ENCODE measurements around the gene CLIP2.
"Not testable (repeated sequence)": the region's sequence is repeated elsewhere in the genome, so short reads cannot be mapped to it uniquely, and the experiment has no call there.

The CLIP2 gene

DNA sequence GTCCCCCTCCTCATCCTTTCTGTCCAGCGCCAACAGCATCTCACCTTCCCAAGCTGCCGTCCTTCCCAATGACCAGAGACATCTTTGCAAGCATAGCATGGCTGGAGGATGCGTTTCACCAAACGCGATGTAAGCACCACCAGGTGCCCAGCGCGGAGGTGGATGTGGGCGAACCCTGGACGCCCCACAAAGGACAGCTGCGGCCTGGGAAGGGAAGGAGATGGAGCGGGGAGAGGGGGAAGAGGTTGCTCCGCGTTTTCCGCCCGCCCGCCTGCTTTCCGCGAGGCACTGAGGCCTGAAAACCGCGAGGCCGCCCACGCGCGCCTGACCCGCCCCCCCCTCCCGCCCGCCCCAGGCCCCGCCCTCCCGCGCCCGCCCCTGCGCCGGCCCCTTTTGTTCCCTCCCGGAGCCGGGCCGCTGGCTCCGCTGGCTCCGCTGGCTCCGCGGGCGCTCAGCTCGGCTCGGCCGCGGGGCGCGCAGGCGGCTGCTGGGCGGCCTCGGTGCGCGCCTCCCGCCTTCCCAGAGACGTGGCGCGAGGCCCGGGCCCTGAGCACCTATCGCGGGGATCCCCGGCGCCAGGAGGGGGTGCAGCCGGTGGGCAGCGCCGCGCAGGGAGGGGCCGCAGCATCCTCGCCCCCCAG is at the start of gene CLIP2:
CLIP2 (plus strand) TSS at position 390 of the 641 bp plus-strand sequence. CDS start 28,140 bp downstream, outside the sequence.
- FAIRE-seq = no peak

- no peak for FAIRE-seq
These were observed 48.7 kb upstream of the CLIP2 start for GRCh38 chr7:74240482-74240881.

GRCh38 chr7:74242122-74242443 is 47.1 kb upstream of the CLIP2 start:
- FAIRE-seq = no peak

DNA sequence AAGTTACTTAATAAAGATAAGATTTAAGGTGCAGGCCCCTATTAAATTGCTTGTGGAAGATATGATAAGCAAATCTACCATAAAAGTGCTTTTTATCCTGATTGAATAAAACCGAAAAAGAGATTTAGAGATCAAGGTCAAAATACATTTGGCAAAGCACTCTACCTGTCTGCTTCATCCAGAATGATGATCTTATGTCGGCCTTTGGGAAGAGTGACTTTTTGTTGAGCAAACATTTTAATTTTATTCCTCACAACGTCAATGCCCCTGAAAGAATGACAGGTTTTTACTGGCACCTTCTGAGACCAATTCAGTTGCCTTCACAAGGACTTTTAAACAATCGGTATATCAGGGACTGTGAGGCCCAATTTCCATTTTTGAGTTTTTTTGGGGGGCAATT is 42.7 kb upstream of the CLIP2 start:
- FAIRE-seq = no peak

- no peak for FAIRE-seq
These were observed 41.1 kb upstream of the CLIP2 start for GRCh38 chr7:74248156-74248555.

- not testable (repeated sequence) for FAIRE-seq
These were observed 40.1 kb upstream of the CLIP2 start for GRCh38 chr7:74249058-74249457.

DNA sequence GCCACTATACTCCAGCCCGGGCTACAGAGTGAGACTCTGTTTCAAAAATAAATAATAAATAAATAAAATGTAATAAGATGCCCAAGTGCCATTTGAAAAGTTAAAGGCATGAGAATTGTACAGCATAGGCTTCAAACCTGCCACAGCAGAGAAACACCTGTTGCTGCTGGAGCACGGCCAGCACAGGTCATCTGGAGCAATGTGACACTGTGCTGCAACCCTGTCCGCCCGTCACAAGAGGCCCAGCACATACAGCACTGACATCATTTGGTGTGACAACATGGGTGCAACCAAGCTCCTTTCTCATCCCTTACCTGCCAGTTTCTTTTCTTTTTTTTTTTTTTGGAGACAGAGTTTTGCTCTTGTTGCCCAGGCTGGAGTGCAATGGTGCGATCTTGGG is 36.3 kb upstream of the CLIP2 start:
- no peak for FAIRE-seq

DNA sequence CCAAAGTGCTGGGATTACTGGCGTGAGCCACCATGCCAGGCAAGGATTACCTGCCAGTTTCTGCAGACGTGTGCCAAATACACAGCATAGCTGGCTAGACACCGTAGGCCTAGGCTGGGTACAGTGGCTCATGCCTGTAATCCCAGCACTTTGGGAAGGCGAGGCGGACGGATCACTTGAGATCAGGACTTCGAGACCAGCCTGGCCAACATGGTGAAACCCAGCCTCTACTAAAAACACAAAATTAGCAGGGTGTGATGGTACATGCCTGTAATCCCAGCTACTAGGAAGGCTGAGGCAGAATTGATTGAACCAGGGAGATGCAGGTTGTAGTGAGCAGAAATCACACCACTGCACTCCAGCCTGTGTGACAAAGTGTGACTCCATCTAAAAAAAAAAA is 35.9 kb upstream of the CLIP2 start:
- no peak for FAIRE-seq

DNA sequence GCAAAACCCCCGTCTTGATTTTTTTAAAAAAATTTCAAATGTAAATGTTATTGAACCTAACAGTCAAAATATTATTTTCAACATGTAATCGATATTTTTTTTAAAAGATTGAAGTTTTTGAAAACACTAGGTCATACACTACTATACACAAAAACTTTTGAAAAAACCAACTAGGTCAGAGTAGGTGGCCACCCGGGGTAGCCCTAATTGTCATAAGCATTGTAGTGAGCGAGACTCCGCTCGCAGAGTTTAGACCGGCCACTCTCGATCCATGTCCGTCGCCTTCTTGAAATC is 35.4 kb upstream of the CLIP2 start:
- no peak for FAIRE-seq

DNA sequence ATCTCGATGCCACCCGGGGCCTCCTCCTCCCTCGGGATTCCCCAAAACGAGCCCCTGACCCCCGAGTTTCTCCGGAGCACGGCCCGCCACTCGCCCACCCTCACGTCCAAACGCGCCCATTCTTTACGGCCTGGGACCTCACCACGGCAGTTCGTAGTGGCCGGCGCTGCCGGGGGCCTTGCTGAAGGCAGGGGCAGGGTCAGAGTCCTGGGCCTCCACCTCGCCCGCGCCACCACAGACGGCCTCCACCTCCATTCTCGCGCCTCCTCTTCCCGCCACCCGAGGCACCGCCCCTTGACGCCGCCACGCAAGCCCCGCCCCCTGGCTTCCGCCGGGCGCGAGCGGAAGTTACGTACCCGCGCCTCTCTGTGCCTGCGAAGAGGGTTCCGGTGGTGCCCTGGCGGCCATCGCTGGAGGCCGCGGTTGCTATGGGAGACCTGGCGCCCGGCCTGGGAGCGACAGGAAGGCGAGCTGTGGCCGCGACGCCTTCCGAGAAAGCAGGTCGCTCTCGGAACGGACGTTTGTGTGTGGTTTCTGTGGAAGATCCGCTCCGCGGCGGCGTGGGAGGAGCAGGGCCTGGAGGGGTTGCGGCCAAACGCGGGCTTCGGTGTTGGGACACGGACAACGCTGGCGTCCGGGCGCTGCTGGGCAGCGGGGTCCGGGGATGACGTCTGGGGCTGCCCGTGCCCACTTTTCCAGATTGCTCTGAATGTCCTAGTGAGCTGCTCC is 34.9 kb upstream of the CLIP2 start, which contains the start of gene RFC2:
RFC2 (minus strand) TSS at position 271 of the 729 bp plus-strand sequence; CDS start at position 255, 16 bp downstream.
- no peak for FAIRE-seq

DNA sequence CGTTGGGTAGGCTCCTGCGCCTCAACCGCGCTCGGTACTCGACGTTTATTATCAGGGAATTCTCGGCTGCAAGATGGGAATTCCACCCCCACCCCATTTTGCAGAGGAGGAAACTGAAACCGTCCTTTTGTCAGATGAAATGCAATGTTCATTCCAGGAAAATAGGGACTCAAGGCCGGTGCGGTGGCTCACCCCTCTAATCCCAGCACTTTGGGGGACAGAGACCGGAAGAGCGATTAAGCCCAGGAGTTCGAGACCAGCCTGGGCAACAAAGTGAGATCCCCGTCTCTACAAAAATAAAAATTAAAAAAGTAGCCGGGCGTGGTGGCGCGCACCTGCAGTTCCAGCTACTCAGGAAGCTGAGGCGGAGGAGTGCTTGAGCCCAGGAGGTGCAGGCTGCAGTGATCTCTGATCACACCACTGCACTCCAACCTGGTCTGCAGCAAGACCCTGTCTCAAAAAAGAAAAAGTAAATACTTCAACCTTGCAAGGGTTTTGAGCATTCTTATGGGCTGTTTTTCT is 34.3 kb upstream of the CLIP2 start:
- FAIRE-seq = no peak

- FAIRE-seq = not testable (repeated sequence)
These were observed 33.7 kb upstream of the CLIP2 start for GRCh38 chr7:74255461-74255860.

DNA sequence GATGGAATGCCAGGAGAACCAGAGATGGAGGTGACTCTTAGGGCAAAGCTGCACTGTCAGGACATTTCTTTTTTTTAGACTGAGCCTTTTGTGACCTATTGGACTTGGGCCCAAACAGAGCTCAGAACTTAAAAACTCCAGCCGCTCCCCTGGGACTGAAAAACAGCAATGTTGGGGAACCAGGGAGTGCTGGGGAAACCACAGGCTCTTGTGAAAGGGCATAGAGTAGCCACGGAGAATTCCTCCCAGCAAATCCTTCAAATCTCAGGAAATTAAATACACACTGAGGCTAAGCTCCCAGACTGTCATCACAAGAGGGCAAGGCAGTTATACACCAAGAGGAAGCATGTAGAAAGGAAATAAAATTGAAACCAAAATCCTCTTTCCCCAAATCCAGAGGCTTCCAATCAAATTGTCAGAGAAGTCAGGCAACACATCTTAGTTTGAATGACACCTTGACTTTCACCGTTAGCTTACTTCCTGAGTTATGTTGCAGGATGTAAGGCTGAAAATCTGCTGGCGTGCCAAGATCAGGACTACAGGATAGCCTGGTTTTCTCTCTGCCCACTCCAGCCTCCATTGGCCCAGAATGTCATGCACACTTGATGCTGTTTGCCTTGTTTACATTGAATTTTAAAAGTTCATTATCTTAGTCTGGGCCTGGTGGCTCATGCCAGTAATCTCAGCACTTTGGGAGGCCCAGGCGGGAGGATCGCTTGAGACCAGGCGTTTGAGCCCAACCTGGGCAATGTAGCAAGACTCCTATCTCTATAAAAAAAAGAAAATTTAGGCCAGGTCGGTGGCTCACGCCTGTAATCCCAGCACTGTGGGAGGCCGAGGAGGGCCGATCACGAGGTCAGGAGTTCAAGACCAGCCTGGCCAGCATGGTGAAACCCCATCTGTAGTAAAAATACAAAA is 32.5 kb upstream of the CLIP2 start:
- no peak for FAIRE-seq

- FAIRE-seq = no peak
These were observed 30.6 kb upstream of the CLIP2 start for GRCh38 chr7:74258639-74259038.

- no peak for FAIRE-seq
These were observed 26.4 kb upstream of the CLIP2 start for GRCh38 chr7:74262639-74263398.

GRCh38 chr7:74263399-74264120 is 25.6 kb upstream of the CLIP2 start:
- FAIRE-seq = no peak

GRCh38 chr7:74266191-74266963 is 22.8 kb upstream of the CLIP2 start:
- FAIRE-seq = no peak

GRCh38 chr7:74267756-74268565 is 21.2 kb upstream of the CLIP2 start:
- no peak for FAIRE-seq

DNA sequence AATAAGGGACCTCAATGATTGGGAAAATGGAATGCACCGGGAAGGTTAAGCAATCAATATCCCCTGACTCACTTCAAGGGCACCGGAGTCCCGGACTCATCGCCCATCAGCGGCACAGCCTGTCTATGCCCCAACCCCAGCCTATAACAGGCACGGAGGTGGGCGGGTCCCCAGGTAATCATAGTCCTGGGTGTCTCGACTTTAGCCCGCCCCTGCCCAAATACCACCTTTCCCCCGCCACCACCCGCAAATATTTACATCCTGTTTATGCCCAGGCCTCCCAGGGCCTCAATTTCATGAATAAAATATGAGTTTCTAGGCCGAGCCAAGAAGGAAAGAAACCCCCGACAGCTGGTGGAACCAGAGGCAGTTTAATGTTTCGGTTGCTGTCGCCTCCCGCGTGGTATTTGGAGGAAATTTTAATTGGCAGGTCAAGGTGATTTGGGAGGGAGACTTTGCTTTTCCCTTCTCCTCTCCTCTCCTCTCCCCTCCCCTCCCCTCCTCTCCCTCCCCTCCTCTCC is 19.4 kb upstream of the CLIP2 start:
- FAIRE-seq = no peak

GRCh38 chr7:74271742-74272141 is 17.5 kb upstream of the CLIP2 start:
- no peak for FAIRE-seq
